HG03064 (cell line): ENCODE measurements around the gene CDON.

Source experiments
- ATAC-seq: cut with Tn5 transposase; IDR thresholded peaks from one replicate; pipeline ENCODE4 v1.9.1; 2021; ENCODE audit warnings: low read depth; ENCODE audit not compliant: unreplicated experiment

Gene CDON

DNA sequence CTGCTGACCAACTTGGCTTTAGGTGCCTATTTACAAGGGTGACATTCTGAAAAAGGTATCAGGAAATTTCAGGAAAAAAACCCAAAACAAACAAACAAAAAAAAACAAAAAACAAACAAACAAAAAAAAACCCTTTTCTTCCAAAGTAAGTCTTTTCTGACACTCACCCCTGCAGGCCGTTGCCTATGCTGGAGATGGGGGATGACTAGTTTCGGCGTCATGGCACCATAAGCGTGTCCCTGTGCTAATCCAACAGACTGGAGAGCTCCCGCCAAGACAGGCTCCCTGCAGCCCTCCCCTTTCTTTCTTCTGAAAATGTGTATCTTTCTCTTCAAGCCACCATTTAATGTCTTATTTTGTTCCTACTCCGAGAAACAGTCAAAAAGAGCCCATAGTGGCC is 103.2 kb downstream of the CDON start:
- ATAC-seq: no peak

DNA sequence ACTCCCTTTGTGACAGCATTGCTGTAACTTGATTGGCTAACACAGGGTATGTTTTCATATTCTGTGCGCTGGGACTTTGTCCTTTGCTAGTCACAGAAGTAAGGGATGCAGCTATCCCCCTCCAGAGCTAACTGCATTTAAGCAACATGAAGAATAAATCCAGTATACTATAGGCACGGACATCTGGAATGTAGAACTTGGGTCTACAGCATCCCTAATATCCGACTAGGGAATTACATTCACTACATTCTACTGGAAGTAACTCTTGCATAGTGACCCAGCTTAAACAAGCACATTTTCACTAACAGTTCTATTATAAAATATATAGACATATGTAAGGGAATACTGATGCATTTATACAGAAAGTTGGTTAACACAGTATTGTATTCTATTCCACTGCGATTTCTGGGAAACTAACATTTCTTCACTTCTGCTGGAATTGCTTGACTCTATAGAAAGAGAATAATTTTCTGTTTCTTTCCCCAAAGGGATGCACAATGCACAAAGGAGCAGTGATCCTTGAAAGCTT is 103.7 kb downstream of the CDON start:
- ATAC-seq: no peak

DNA sequence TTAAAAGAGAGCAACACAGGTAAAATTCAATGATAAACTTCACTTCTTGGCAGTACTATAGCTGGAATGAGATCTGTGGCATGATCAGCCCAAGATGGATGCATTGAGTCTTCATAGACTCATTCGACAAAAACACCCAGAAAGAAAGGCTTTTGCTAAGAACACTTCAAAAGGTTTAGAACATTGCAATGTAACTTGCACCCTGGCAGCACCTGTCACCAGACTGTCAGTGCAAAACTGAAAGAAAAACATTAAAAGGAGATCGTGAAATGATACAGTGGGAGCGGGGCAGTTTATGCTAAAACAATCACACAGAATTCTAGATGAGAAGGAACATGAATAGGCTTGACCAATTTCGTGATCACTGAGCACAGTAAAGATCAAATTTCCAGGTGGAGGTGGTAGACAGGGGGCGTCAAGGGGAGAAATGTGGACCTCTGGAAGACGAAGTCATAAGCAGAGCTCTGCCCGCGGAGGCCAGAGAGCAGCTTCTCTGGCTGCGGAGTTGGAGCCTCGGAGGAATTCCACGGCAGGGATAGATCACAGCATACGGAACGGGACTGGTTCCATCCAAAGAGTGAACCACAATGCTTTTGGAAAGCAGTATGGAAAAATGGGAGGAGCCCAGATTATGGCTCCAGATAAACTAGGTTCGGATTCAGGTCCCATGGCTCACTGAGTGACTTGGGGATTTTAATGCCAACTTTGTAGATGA is 104.9 kb downstream of the CDON start:
- ATAC-seq: no peak

GRCh38 chr11:125956391-125957134 is 106.1 kb downstream of the CDON start:
- no peak for ATAC-seq

- ATAC-seq: no peak
Measured at GRCh38 chr11:125955856-125956255, 106.8 kb downstream of the CDON start.

GRCh38 chr11:125954945-125955640 is 107.6 kb downstream of the CDON start:
- ATAC-seq: no peak

DNA sequence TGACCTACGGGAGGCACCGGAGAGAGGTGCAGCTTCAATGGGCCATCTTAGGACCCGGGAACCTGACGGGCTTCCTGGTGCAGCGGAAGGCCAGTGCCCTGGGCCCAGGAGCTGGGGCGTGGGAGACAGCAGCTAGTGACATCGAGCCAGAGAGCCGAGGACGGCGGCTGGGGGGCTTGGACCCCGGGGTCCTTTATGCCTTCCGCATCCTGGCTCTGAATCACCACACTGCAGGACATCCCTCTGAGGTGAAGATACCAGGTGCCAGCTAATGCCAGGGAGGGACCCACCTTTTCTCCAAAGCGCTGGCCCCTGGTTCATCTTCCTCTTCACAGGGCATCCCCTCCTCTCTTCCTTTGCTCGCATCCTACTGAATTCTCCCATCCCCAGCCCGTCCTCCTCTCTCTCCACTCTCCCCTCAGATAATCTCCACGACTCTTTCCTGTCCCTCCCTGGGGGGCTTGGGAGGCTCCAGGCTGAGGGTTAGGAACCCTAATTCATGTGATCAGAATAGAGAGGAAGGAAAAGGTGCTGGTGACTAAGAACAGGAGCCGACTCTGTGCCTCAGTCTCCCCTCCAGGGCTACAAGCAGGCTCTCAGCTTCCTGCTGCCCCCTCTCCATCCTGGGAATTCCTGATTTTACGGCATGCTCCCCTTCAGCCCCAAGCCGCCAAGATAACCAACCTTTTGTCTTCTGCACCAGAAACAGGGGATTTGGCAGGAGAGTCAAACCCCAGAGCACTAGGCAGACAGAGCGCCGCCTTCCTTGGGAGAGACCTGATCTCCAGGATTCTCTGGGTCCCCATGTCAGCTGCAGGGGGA is 108.3 kb downstream of the CDON start:
- no peak for ATAC-seq

DNA sequence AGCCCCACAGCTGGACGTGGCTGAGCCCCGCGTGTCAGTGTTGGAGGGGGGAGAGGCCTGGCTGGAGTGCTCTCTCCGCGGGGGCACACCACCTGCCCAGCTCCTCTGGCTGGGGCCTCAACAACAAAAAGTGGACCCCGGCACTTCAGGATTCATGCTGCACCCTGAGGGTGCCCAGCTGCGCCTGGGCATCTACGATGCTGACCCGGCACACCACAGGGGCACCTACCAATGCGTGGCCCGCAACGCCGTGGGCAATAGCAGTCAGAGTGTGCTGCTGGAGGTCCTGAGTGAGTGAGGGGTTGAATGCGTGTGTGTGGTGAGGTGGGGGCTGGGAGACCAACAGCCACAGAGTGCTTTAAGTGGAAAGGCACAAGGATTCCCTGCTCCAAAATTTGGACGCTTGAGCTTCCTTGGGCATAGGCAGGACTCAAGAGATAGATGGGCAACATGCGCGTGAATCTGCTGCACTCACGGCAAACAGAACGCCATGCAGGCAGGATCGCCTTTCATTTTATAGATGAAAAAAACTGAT is 109.2 kb downstream of the CDON start:
- no peak for ATAC-seq

GRCh38 chr11:125952973-125953372 is 109.7 kb downstream of the CDON start:
- ATAC-seq: no peak

DNA sequence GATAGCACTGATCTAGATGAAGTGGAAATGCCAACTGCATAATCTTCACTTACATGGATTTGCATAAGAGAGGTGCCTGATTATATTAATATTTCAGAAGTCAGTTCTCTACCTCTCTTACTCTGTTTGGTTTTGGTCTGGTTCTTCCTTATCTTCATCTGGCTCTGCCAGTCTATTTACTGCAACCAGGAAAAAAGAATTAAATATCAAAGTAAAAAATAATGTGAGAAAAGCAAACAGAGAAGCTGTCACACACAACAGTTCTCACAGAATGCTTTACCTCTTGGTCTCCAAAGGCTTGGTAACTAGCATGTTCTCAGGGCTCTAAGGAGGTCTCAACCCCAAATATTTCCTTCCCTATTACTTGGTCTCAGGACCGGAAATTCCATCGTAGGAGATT is 110.1 kb downstream of the CDON start:
- no peak for ATAC-seq

DNA sequence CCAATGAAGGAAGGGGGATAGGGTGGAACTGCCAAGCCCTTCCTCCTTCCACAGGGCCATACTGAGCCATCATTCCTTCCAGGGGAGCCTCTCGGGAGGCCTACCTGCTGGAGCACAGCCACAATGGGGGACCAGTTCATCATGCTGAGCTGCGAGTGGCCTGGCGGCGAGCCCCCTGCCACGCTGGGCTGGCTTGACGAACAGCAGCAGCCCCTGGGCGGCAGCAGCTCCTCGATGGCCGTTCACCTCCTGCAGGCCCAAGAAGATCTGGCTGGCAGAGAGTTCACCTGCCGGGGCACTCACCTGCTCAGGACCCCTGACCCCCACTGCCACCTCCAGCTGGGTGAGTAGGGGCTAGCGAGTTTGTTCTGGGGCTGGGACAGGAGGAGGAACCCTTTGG is 110.9 kb downstream of the CDON start:
- ATAC-seq: no peak

GRCh38 chr11:125950696-125951651 is 111.7 kb downstream of the CDON start:
- ATAC-seq: no peak

DNA sequence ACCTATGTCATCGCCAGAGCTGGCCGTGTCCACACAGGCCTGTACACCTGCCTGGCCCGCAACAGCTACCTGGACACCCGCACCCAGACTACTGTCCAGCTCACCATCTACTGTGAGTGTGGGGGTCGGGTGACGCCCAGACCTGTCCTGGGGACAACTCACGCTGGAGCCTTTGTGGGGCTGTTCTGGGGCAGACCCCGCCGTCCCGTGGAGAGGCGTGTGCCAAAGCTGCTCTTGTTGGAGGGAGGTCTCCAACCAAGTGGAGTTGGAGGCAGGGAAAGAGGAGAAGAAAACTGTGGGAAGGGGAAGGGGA is 112.5 kb downstream of the CDON start:
- no peak for ATAC-seq

- ATAC-seq: no peak
Measured at GRCh38 chr11:125949271-125950177, 113.1 kb downstream of the CDON start.

DNA sequence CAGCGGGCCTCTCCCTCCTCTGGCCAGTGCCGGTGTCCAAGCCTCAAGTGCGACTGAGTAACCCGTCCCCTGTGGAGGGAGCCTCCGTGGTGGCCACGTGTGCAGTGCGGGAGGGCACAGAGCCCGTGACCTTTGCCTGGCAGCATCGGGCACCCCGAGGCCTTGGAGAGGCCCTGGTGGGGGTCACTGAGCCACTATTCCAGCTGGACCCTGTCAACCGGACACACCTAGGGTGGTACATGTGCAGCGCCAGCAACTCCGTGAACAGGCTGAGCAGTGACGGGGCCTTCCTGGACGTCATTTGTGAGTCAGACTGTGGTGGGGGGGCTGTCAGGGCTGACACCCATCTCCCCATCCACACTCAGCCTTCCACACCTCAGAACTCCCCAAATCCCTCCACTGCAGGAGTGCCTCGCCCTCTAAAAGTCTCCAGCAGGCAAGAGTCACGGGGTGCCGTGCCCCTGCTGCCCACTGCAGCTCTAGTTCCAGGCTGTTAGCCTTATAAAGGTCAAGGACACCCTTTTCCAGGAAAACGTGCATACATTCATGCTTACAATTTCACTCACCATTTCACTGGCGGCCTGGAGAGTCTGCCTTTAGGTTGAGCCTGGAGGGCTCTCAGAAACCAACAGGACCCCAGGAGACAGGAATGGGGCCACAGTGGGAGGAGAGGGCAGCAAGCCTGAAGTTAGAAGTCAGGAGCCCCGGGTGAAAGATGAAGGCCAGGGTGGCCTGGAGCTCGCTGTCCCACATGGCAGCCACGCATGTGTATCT is 114.2 kb downstream of the CDON start:
- ATAC-seq: no peak

- no peak for ATAC-seq
Measured at GRCh38 chr11:125947419-125948277, 115.0 kb downstream of the CDON start.
